GM19463 (cell line): ENCODE measurements around the gene PPFIBP2.

ENCODE experiments used
- ATAC-seq: cut with Tn5 transposase; IDR thresholded peaks from one replicate; pipeline ENCODE4 v1.9.1; 2021; ENCODE audit warnings: mild to moderate bottlenecking, moderate library complexity; ENCODE audit not compliant: unreplicated experiment

The PPFIBP2 gene

DNA sequence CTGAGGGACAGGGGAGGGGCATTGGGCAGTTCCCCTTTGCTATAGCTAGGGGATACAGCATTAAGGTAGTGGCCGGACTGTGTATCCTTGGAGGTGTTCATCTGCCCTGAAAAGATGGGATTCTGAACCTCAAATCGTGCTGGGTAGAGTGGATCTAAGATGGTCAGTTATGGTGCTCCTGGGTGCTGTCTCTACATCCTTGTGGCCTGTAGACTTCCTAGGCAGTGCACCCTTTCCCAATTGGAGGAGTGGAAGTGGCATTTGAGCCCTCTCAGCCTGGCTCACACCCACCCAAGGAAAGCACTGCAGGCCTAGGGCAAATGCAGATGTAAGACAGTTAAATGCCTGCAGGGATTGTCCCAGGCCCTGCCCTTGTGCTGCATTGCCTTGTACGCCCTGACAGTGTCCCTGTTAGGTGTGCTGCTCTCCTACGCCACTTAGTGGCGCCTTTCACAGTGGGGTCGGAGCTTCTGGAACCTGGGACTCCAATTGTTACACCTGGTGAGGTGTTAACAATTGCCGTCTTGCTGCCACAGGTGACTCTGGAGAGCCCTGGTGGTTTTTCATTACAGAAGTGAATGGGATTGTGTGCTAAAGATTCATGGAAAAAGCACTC, 35.0 kb downstream of the PPFIBP2 start:
- ATAC-seq, result peak; percentile 95

DNA sequence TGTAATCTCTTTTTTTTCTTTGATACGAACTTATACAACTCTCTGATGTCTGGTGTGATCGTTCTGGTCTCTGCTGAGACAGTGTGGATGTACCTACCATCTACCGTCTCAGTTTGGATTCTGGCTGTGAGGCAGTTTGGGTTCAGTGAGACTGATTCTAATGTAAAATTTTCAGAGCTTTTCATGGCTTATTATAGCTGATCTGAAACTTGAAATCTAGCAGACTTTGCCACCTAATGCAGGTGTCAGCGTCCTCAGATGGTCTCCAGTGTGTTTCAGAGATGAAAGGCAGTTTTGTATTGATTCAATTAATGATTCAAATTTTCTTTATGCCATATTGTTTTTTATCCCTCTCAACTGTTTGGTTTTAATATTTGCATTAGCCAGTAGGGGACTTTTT, 35.9 kb downstream of the PPFIBP2 start:
- ATAC-seq, result no peak

DNA sequence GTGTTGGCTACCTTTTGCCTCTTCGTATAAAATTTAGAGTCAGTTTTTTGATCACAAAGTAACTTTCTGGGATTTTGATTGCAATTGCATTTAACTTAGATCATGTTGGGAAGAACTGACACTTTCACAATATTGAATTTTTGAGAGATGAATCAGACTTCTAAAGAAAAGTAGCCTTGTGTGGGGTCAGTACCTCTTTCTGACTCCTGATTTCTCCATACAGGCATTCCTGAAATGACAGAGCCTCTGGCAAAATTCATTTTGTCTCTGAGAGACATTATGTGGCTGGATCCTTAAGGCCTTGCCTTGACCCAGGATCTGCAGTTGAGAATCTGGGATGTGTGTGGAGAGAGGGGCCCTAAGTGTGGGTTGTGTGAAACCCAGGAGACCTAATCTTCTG, 37.8 kb downstream of the PPFIBP2 start:
- ATAC-seq, result no peak

DNA sequence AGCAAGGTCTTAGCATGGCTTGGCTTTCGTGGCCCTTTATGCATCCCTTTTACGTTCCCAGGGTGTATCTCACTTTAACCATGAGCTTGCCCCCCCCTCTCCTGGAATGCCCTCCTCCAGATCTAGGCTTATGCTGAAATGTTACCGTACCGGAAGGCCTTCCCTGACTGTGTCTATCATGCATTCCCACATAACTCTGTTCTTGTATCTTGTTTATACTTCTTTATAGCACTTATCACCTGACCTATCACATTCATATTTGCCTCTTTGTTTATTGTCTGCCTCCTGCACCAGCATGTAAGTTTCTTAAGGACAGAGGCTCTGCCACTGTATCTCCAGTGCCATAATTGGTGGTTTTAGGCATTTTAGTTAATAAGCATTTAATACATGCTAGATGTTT, 38.9 kb downstream of the PPFIBP2 start:
- ATAC-seq, result no peak

DNA sequence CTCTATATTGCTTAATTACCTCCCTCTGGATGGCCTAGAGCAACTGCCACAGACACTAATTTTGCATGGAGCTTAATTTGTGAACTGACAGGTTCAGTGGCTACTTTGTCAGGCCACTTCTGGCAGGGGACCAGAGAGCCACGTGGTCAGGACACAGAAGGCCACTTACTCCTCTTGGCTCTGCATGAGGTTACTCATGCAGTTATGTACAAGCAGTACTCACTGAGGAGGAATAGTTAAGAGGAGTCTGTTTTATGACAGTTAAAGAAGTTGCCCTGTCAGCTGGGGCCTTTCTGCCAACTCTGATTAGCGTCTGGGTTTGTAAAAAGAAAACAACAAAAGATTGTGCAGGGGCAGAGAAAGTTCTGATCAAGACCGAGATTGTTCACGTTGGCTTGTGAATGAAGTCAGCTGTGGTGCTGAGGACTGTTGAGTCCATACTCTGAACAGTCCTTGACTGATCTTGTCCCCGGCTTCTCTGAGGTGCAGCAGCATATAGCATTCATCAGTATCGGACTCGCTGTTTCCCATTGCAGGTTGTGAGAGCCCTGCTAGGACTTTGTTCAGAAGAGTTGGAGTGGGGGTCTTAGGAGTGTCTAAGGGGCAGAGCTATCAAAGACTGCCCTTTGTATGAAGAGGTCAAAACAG, 41.4 kb downstream of the PPFIBP2 start:
- ATAC-seq, result no peak

DNA sequence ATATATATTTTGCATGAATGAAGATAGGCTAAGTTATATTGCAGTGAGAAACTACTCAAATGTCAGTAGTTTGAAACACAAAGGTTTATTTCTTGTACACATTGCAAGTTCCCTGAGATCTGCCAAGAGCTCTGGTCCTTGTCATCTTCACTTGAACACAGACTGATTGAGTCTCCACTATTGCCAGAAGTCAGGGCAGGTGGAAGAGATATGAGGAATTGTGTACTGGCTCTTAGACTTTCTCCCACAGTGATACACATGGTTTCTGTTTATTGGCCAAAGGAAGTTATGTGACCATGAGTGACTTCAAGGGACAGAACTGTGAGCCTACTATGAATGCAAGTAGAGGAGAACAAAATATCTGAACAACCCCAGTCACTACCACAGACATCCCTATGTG, 44.2 kb downstream of the PPFIBP2 start:
- ATAC-seq, result no peak

DNA sequence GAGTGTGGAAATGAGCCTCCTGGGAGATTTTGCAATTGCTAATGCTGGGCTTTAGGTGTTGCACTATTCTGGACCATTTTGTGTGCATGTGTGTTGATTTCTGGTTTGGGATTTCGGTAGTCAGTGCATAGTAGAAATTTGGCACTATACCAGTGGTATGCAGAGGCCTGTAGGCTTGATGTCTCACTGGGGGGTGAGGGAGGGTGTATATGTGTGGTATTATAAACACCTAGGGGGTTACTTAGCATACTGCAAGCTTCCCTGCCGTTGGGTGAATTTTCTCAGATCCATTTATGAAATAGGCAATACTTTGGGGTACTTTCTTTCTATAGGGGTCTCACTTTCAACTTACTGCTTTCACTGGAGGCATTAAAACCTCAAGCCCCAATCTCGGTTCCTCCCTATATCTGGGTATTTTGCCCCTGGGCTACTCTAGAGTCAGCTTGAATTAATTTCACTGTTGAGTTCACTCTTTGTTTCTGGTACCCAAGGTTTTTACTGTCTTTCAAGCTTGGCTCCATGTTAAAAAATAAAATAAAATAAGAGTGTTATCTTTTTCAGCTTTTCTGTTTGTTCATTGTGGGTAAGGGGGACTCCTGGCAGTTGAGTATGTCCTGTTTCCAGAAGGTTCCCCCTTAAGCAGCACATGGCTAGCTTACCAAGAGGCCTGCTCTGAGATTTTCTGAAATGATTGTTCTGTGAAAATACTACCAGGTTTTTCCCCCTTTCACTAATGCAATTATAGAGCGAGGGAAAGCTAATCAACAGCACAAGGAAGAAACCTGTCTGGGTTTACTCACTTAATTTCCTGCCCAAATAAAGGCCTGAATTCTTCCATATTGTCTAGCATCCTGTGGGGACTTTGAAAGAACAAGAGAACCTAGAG, 45.8 kb downstream of the PPFIBP2 start:
- ATAC-seq, result peak; percentile 77

DNA sequence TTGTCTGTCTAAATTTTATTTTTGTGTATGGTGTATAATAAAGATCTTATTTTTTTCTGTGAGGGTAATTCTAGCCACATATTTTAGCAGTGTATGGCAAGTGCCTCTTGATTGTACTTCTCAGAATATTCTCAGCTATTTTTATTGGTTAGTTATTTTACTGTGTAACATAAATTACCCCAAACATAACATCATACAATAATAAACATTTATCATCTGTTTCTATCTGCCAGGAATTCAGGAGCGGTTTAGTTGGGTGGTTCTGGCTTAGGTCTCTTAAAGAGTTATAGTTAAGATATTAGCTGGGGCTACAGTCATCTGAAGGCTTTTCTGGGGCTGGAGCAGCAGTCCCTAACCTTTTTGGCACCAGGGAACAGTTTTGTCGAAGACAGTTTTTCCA, 47.8 kb downstream of the PPFIBP2 start:
- ATAC-seq, result no peak

DNA sequence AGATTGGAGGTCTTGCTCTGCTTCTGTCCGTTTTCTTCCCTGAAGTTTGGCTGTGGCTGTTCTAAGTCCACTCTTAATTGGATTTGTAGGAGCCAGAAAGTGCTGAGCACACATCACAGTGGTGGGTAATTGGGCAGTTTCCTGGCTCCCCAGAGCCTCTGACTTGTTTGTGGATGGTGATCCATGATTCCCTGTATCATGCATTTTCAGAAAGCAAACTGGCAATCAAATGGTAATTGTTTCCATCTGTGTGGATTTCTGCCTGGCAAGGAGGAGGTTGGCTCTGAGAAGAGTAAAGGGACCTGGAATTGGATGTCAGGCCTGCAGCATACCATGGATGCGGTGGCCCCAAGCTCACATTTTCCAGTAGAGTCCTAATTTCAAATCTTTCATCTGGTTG, 49.5 kb downstream of the PPFIBP2 start:
- ATAC-seq, result no peak

DNA sequence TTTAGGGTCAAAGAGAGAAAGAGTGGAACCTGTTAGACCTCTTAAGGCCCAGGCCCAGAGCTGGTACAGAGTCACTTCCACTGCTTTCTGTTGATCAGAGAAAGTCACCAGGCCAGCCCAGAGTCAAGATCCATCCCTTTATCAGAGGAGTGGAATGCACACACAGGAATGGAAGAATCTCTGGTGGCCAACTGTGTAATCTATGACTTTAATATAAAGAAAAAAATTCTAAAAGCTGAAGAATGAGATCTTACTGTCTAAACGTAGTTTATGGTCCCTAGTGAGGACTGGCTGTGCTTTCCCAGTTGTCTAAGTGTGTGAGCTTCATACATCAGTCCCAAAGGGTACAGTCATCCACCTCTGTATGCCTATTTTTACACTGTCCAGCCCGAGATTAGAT, 51.0 kb downstream of the PPFIBP2 start:
- ATAC-seq, result no peak

DNA sequence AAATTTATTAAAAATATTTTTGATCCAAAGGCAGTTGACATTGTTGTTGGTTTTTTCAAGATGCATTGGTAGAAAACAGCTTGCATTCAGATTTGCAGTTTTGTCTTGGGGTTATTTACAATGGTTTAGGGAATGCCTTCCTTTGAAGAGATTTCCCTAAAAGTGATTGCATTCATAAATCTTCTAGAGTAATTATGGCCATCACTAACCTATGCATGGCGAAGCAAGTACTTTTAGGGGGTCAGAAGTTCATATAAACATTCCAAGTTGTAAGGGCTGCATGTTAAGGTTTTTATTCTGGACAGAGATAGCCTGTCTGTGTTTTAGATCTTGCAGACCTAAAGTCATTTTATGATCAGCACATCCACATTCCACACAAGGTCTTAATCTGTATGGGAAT, 53.5 kb downstream of the PPFIBP2 start:
- no peak for ATAC-seq

DNA sequence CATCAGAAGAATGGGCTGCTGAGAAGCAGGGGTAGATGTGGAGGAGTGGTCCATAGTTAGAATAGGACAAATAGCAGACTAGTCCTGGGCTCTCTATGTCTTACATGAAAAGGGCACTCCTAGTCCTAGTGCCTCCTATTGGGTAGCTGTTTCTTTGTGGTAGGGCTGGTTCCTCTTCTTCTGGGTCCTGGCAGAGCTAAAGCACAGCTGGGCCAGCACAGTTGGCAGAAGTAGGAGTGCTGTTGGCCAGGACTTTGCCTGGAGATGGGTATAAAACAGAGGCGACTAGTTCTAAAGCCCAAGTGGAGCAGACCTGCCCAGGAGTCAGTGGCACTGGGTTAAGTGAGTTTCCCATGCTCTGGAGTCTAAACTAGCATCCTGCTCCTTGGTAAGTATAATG, 55.2 kb downstream of the PPFIBP2 start:
- ATAC-seq, result no peak

DNA sequence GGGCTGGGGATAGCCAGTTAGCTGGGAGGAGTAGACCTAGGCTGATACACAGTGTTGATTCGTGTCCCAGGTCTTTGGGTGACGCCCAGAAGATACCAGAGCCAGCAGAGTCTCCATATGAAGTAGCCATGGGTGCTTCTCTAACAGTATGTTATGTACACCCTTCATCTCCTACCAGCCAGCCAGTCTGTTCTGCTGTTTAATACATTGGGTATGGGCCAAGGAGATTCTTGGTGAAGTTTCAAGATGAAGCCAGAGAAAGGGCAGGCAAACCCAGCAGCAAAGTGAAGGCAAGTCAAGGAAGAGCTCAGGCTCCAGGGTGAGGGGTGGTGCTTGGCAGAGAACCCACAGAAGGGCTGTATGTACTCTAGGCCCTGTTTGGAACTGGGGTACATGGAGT, 56.4 kb downstream of the PPFIBP2 start:
- no peak for ATAC-seq

DNA sequence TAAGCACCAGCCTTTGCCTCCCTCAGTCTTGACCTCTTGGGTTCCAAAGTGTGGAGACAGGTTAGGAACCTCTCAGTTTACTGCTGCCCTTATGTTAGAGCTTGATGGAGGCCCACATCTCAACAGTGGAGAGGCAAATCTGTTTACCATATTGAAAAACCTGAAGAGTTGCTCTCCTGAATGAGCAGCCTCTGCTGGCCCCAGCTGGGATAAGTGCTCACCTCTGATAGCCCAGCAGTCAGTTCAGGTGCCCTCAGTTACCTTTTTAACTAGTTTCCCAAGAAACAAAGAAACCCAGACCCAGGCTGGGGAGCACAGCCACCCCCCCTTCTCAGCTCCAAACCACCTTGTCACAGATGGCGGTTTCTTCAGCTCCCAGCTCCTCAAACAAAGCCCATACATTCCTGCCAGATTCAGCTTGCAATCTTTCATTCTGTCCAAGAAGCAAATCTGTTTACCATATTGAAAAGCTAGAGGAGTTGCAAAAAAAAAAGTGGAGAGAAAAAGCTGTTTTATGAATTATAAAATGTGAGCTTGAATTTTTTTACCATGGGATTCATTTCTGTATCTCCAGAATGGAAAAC, 57.2 kb downstream of the PPFIBP2 start:
- ATAC-seq, result no peak

DNA sequence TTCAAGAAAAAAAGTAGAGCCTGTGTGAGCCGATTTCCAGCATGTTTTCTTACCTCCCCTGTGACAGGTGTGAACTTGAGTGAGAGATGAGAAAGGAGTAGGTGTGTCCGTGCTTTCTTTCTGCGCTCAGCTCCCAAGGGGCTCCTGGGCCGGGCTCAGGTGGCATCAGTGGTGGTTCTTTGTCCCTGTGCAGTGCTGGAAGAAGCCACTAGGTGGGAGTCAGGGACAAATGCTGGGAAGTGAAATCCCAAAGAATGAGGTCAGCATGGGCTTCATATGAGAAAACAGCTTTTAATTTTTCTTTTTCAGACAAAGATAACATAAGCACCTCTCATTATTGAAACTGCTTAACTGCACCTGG, 57.8 kb downstream of the PPFIBP2 start:
- peak; percentile 48 for ATAC-seq

DNA sequence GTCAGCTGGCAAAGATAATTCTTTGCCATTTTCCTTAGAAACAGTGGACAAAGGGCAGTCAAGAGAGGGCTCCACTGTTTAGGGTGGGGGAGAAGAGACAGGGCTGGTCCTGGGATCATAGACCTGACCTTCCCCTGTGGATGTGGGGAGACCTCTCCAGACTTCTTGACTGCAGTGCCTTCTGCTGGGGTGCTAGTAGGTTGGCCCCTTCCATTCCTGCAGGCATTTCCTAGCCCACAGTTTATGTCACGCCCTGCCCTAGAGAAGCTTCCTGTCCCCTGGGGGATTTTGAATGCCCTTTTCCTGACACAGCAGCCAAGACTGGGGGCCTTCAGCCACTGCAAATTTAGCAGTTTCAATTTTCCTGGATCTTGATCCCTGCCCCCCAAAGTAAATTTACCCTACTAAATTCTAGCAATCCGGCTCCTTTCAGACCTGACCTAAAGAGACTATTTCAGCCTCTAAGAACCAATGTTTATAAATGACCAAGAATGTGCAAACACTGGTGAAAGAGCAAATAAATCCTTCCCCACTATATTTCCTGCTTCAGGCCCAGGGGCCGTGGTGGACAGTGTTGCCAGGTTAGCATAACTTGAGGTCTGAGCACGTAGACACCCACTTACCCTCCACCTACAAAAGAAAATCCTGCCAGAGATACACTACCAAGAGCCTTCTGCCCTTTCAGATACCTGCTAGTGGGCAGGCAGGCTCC, 58.4 kb downstream of the PPFIBP2 start:
- no peak for ATAC-seq

DNA sequence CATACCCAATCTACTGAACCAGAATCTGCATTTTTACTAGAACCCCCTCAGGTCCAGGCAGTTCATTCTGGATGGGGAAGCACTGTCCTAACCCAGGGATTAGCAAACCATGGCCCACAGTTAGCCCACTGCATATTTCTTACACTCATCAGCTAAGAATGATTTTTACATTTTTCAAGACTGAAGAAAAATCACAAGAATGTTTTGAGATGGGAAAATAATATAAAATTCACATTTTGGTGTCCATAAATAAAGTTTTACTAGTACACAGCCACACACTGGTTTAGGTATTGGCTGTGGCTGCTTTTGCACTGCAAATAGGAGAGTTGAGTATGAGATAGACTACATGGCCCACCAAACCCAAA, 59.4 kb downstream of the PPFIBP2 start:
- no peak for ATAC-seq

DNA sequence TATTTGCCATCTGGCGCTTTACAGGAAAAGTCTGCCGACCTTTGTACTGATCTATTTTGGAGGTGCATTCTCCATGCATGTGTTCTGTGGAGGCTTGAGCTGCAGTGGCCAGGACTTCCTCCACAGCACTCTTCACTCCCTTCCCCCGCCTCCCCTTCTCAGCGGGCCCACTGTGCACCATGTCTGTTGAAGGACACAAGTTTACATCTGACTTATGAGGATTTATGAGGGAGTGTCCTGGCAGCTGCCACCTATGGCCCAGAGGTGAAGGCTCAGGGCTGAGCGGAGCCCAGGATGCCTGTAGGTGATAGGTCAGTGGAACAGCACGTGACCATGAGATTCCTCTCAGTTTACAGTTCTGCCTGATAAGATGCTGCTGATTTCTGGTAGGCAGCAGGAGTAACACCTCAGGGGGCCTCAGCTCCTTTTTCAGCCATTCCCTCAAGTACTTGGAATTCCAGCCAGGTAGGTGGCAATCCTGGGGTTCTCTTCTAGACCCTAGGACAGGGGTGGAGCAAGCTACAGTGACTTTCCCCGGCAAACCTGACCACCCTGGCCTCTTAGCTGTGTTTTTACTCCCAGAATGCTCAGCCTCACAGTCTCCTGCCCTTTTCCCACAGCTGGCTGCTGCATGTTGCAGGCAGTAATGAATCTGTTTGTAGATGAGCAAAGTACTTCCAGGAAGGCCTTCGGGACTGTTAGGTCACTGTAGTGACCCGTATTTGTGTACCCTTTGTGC, 59.9 kb downstream of the PPFIBP2 start:
- ATAC-seq, result no peak

DNA sequence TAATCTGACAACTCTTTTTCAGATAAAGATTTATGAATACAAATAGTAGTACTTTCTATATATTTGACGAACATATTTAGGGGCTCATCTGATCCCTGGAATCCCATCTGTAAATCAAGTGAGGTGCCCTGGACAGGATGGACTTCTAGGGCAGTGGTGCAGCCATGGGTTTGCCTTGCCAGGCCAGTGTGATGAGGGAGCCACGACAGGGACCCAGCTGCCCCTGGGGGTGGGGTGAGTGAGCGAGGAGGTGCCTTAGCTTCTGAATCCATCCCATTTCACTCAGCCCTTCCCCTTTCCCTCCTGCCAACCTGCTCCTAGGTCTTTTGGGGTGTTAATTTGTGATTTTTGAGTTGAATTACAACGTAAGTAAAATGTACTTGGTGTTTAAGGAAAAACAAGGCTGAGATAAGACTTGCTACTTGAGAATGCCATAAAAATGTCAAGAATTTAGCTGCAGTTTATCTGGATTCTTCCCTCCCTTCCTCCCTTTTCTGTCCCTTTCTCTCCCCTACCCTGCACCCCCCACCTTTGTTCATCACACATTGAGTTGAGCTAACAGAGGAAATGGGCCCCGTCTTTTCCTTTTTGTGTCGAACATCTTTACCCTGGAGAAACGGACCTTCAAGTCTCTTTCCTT, 60.8 kb downstream of the PPFIBP2 start:
- ATAC-seq, result no peak
